Epidermal melanocyte (primary cell): ENCODE results near the gene BRCA2.

Source experiments
- DNase-seq: peaks from one replicate; pipeline ENCODE4 v3.0.0; 2011; ENCODE audit warnings: low spot score; ENCODE audit not compliant: insufficient read length

The BRCA2 gene

DNA sequence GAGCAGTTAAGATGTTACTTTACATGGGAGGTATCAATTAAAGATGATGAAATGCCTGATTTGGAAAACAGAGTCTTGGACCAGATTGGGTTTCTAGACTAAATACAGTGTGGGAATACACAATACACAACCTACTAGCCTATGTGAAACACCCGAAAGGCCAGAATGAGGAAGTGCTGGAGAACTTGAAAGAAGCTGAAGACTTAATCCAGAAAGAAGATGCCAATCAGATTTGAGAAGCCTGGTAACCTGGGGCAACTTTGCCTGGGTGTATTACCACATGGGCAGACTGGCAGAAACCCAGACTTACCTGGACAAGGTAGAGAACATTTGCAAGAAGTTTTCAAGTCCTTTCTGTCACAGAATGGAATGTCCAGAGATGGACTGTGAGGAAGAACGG lies 69.4 kb downstream of the BRCA2 start:
- no peak for DNase-seq

DNA sequence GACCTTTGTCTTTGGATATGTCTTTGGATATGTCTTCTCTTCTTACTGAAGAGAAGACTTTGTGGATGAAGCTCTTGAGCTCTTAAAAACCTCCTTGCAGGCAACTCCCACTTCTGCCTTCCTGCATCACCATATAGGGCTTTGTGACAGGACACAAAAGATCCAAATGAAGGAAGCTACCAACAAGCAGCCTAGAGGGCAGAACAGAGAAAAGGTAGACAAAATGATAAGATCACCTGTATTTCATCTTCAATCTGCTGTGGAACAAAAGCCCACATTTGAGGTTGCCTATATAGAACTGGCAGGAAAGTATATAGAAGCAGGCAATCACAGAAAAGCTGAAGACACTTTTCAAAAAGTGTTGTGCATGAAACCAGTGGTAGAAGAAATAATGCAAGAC lies 70.1 kb downstream of the BRCA2 start:
- DNase-seq, result no peak

DNA sequence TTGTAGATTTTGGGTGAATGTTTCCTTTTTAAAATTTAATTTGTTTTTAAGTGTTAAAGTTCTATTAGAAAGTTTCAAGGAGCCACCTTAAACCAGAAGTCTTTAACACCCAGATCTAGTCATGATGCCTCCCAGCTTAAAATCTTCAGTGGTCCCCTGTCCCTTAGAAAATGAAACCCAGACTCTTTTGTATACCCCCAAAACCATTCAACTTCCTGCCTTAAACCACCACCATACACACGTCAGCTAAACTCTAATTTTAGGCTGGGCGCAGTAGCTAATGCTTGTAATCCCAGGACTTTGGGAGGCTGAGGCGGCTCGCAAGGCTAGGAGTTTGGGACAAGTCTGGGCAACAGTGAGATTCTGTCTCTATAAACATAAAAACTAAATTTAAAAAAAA lies 74.7 kb downstream of the BRCA2 start:
- no peak for DNase-seq

DNA sequence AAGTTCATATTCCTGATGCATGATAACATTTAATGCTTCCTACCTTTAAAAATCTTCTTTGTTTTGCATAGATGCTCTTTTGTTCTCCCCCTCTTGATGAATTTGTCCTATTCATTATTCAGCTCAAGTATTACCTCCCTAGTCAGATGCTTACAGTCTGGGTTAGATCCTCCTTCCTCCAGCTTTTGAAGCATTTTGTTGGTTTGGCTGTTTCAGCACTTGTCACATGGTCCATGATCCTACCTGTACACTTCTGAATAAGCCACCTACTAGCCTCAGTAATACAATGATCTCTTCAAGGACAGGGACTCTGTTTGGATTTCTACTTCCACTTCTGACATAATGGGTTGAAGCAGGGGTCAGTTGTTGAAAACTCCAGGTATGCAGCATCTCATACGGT lies 75.2 kb downstream of the BRCA2 start:
- DNase-seq, result no peak

DNA sequence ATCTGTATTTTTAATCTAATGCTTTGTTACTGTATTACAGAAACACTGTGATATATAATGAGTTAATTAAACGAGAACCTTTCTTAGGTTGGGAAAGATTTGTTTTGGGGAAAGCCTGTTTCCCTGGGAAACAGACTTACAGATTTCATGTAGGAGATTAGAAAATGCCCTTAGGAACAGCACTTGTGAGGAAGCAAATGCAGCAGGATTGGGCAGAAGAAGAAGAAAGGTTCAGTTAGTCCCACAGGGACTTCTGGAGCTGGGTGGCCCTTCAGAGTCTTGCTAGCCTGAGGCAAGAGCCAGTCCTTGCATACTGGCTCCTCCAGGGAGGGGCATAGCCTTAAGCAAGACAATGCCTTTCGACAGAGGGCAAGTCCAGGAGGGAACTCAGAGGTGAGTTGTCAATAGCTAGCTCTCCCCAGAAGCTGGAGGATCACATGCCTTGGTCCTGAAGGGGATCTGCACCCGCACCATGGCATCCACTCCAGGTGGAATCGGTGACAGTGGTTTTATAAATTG lies 75.9 kb downstream of the BRCA2 start:
- DNase-seq, result no peak

DNA sequence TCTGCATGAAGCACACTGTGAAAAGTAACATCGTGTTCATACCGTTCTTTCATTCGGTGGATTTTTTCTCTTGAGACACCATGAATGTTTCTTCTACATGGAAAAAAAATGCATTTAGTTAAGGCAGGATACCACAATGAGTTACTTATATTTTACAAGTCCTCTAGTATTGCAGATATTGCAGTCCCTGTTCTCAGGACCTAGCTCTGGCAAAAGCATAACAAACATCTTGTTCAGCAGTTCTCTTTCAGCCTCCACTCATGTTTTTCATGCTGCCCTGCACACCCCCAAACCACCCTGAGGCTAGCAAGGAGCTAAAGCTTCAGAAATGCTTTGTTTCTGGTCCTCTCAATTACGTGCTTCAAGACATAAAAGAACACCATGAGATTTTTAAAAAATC lies 87.8 kb downstream of the BRCA2 start:
- peak; percentile 55 for DNase-seq

DNA sequence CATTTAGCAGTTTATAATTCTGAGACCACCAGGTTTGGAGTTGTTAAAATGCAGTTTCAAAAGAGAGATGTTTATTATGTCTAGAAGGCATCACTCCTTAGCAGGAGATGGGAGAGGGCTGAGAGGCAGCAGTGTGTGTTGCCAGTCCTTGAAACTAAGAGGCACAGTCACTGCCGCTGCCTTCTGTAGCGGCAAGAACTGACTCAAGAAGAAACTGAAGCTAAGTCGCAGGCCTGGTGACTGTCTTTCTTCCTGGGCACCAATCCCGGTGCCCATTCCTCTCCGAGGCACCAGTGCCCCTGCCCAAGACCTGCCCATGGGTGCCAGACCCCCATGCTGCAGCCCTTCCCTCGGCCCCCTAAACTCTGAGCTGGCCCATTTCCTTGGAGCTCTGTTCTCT lies 92.5 kb downstream of the BRCA2 start:
- no peak for DNase-seq

DNA sequence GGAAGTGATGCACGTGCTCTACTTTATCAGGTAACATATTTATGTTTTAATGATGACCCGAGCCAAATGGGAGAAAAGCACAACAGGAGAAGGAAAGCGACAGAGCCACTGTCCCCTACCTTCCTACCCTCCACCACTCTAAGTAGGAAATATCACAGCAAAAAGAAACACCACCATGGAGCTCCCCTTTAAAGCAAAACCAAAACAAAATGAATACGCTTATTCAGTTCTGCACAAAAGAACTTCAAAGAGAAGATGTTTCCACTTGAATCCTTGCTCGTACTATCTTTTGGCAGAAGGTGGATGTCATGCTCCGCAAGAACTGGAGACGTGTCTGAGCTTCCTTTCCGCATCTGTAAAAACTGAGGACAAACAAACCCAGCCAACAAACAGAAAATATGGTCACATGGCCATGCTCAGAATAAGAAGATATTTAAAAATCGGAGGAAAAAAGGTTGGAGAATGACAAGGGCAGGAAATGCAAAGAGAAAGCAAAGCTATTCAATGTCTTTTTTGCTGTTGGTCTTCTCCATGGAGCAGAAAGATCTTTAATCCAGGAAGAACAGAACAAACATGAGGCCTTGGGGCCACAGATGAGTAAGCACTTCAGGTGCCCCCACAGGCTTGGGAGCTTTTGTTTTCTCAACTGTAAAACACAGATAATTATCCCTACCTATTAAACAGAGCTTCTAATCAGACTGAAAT lies 93.1 kb downstream of the BRCA2 start:
- DNase-seq, result no peak

DNA sequence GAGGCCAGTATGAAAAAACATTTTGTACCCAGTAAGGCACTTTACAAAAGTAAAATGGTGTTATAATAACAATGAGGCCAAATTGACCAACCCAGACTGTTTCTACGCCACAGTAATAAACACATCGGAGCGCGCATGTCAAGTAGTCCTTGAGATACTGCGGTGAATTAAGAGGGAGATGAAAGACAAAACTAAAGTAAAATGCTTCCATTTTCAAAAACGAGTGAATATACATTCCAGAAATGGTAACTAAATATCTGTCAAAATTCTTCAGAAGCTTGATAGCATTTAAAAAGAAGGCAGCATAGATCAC lies 93.6 kb downstream of the BRCA2 start:
- no peak for DNase-seq

DNA sequence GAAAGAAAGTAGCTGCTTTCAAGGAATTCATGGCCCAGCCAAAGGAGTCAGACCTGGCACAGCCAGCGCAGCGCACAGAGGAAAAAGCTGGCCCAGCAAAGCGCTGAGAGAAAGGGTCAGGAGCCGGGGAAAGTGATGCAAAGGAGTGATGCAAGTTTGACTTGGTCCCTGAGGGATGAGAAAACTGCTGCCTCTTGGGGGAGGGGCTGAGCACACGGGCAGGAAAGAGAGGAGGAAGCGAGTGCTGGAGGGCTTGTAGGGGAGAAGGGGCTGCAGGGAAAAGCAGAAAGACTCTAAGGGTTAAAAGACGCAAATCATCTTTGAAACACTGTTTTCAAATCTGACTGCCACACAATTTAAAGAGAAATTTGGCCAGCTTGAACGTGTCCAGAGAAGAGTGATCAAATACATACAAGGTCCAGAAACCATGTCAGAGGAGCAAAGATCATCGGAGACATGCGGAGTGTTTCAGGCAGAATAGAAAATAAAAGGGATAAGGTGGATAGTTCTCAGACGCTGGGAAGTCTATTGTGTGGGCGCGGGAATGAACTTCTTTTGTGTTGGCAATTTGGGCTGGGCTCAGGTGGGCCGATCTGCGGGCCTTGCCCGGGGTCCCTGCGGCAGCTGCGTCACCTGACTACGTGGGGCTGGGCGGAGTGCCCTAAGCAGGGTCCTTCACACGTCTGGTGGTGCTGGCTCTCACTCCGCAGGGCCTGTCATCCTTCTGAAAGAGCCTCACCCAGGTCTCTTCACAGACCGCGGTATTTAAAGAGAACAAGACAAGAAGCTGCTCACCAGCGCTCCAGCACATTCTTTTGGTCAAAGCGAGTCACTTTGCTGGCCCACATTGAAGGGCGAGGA lies 94.5 kb downstream of the BRCA2 start:
- DNase-seq, result no peak

DNA sequence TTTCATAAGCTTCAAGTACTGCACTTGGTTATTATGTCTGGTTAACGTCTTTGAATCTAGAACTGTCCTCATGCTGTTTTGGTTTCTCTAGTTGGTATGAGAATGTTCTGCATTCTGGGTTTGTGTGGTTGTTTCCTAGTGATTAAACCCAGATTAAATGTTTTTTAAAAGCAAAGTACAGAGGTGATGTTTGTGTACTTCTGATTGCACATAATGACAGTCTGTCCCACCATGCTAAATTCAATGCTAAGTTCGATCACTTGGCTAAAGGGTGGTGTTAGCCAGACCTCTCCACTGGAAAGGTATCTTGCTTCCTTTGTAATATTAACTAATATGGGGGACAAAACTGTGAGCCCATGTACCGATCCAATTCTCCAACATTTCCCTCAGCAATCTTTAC lies 98.0 kb downstream of the BRCA2 start:
- DNase-seq, result no peak

DNA sequence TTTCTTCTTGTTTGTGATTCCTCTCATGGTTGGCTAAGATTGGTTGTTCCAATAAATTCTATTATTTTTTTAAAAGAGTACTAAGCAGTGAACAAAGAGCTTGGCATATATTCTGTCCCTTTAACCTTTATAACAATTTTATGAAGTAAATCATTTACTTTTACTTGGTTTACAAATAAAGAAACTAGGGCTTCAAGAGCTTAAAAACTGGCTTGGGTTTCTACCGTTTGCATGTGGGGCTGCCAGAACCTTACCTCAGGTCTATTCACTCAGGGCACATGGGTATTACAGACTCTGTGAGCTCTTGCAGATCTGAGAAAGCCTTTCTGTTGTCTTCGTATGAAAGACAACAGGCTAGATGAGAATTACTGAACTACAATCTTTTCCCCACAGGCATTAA lies 99.3 kb downstream of the BRCA2 start:
- DNase-seq, result no peak

DNA sequence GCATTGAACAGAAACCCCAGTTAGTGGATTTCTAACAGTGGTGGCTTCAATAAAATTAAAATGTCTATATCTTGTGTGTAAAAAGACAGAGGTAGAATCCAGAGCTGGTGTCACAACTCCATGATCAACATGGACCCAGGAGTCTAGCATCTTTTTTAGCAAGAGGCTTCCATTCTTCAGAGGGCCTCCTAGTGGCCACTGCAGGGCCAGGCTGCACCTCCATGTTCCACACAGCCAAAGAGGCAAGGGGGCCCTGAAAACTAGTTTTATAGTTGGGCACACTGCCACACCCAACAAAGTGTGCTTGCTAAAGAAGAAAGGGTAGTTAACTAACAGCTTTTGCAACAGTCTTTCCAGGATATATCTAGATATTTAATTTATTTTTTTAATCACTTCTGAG lies 99.7 kb downstream of the BRCA2 start:
- DNase-seq, result no peak

DNA sequence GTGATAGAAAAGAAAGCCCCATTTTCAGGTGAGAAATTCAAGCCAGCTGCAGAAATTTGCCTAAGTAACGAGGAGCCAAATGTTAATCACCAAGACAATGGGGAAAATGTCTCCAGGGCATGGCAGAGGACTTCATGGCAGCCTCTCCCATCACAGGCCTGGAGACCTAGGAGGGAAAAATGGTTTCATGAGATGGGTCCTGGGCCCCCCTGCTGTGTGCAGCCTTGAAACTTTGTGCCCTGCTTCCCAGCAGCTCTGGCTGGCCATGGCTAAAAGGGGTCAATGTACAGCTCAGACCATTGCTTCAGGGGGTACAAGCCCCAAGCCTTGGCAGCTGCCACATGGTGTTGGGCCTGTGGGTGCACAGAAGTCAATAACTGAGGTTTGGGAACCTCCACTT lies 102.7 kb downstream of the BRCA2 start:
- DNase-seq, result no peak

DNA sequence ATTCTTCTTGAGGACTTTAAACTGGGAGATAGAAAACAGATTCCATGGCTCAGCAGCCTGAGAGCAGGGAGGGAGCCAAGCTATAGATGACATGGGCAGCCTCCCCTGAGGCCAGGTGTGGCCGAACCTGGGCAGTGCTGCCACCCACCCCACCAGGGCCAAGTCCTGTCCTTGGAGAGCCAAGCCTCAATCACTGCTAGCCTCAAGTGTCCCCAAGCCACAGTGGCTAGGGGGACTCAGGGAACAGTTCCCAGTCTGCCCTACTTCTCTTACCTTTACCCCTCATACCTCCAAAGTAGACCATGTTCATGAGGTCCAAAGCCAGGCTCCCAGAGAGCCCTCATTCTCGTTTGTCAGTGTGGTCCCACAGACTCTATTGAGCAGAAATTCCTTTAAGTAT lies 104.6 kb downstream of the BRCA2 start:
- no peak for DNase-seq

DNA sequence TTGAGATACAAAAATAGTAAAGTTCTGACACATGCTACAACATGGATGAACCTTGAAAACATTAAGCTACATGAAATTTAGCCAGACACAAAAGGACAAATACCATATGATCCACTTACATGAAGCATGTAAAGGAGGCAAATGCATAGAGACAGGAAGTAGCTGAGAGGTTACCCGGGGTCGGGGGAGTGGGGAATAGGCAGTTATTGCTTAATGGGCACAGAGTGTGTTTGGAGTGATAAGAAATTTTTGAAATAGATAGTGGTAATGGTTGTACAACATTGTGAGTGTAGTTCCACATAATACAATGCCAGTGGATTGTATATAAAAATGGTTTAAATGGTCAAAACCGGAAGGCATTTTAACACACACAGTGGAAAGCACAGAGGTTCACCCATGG lies 108.3 kb downstream of the BRCA2 start:
- DNase-seq, result no peak

DNA sequence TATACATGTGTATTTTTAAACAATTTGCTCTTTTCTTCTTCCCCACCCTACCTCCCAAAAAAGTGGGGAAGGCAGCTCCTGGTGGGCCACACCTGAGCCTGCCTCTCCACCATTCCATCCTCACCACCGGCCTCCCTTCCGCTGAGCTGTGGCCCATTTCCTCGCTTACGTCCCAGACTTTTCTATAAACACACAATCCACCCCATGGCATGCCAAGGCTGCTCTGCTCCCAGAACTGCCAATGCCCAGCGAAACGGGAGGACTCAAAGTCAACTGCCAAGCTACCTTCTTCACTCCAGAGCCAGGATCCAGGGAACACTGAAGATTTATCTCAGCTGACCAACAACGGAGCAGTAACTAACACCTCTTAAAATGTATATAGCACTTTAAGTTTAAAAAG lies 109.8 kb downstream of the BRCA2 start:
- DNase-seq, result no peak

DNA sequence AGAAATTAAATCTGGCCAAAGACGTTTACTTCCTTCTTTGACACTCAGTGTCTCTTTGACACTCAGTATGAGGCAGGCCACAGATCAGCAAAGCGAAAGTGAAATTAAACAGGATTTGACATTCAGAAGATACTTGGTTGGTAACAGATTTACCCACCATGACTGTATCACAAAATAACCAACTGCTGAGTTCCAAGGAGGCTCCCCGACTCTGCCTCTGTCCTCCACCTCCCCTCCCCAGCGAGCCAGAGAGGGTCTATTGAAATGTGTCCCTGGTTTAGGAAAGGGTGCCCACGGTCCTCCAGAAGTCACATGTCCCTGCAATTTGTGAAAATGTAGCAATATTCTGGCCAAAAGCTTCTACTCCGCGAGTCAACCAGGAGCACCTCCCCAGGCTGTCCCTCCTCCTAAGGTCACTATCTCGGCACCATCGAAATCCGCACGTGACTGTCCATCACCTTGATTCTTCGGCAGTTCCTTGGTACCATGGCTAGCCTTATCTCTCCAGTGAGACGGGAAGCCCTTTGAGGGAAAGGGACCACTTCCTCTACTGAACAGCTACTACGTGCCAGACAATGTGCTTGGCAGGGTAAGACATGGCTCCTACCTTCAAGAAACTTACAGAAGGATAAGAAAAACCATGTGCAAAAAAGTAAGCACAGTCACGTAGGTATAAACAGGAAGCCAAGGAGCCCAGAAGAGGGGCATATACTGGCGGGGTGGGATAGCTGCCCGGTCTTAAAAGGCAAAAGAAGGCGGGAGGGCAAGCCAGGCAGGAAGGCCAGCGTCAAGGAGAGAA lies 111.1 kb downstream of the BRCA2 start:
- no peak for DNase-seq

DNA sequence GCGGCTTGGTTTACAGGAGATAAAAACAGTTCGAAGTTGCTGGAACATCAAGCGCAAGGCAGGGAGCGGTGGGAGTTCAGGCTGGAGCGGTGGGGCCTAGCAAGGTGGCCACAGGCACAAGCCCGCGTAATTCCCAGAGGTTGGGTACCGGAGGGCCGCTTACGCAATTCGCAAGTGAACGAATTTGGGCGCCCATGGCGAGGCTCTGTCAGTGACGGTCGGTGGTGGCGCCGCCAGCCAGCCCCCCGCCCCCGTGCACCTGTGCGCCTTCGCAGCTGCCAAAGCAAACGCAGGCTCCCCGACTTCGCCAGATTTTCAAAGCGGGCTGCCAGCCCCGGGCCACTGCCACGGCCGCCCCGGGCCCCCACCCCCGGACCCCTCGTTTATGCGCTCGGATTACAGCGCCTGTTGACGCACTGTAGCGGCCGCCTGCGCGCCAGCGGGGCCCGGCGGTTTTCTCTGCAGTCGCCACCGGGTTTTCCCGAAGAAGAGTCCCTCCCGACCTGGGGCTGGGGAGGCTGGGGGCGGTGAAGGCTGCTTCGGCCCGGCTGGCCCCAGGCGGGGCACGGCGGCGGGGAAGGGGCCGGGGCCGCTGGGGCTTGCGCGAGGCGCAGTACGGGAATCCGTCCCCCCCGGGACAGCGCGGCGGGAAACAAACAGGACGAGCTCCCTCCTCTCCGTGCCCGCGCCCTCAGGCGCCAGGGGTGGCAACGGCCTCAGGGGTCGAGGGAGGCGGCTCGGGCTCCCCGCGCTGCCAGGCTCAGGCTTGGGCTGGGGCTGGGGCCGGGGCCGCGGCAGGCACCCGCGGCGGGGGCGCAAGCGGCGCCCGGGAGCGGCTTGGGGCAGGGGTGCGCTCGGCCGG lies 111.9 kb downstream of the BRCA2 start:
- DNase-seq, result no peak

DNA sequence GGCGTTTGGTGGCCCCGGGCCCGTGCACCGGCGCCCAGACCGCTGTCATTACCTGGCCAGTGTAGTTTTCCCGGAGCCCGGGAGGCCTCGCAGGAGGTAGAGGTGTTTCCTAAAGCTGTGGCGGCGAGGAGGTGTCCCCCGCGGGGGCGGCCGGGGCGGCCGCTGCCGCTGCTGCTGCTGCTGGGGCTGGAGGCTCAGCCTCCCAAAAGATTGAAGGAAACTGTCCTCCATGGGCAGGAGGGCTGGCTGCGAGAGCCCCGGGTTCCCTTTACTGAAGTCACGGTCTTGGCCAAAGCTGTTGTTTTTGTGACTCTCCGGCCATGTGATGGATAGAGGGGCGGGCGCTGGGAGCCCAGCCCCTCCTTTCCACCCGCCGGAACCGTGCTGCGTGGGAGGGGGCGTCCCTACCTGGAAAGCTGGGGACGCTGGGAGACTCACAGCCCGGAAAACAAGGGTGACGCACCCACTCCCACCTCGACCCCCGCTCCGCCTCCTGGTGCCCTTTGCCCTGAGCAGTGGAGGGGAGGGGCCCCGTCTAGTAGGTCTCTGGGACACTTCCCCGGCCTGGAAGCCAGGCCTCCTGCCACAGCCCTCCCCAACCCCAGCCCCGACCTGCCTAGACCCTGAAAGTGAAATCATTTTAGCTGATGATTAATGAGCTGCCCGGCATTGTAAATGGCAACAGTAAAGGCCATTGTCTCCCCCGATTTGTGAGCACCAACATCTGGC lies 112.7 kb downstream of the BRCA2 start, which contains the start of gene N4BP2L1:
TSS of gene N4BP2L1 (minus strand) at position 279 of the 729 bp plus-strand sequence. CDS start at position 231, 48 bp downstream.
- no peak for DNase-seq
